Measurements from ENCODE around the gene MCU. TPM values are rescaled to one million over a fixed set of nuclear protein-coding genes. Genes with fewer than 3 reads are reported as not detected.

Gene MCU
- total and polyA plus RNA-seq, 10 of the 15 experiments (the other 5 are each of a cell fraction or from before 2014, with no cell fraction given): 5.1 to 49.1 (median 17.9) TPM

DNA sequence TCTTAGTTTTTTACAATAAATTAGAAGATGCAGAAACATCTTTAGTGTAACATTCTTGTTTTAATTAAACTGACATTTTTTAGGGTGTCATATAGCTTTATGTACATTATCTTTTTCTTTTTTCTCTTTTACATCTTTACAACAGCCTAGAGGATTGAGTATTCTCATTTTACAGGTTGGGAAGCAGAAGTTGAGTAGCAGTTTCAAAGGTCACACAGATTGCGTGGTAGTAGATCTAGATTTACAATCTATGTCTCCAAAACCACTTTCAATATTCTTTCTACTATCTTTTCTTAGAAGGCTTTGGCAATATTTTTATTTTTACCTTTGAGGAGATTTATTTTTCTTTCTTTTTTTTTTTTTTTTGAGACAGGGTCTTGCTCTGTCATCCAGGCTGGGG, 18.7 kb upstream of the MCU start:
- CTCF ChIA-PET: interaction anchor here (0.8 kb wide), 1 partner anchor 20 kb away, joined by 5 read pairs; no protein-coding TSS in a partner anchor
- intact Hi-C loops (cut with micrococcal nuclease; ENCODE audit: unreplicated experiment) (no loop called here), in situ Hi-C loops (cut with MboI) (no loop called here)
- H3K36me3 ChIP-seq (ENCODE audit: control insufficient read depth in 2 of 2, insufficient read depth in 2 of 2, low read length in 1 of 2): no peaks in the 10 kb centered on the region
- H3K9ac ChIP-seq (ENCODE audit: control insufficient read depth, insufficient read depth, low read length): no peak overlapping the region
- SMC1A ChIA-PET (ENCODE audit: uncharacterized antibody, unreplicated experiment): no interaction called here
- no peaks in the 10 kb centered on the region for H3K9me3 ChIP-seq (replicated peaks; ENCODE audit: control insufficient read depth, insufficient read depth, low read length)
- no peak overlapping the region for H3K4me2 ChIP-seq (ENCODE audit: control insufficient read depth, insufficient read depth)
- H3K79me2 ChIP-seq (ENCODE audit: control insufficient read depth, insufficient read depth, low read length): no peaks in the 10 kb centered on the region
- BruUV-seq (replicated peaks): no TSS peak
- no peaks in the 10 kb centered on the region for H4K20me1 ChIP-seq (ENCODE audit: control insufficient read depth, insufficient read depth)
- DNase-seq (ENCODE audit: low read depth, low spot score): no peak
- H3K4me3 ChIP-seq: no peak overlapping the region
- no peak for FAIRE-seq
- H2AFZ ChIP-seq (ENCODE audit: control insufficient read depth, low read depth, low read length): no peak overlapping the region
- 92% methylated on average over 1 of the region's 1 CpG for WGBS (ENCODE audit: insufficient coverage, insufficient replicate concordance, low lambda C conversion rate, missing lambda C conversion rate)
- no peaks in the 10 kb centered on the region for H3K27me3 ChIP-seq (replicated peaks in 1 of 2; ENCODE audit: control insufficient read depth in 2 of 2, insufficient read depth in 2 of 2, low read length in 1 of 2)
- H3K4me1 ChIP-seq (ENCODE audit: control insufficient read depth, insufficient read depth, low read length): 0 out of 2 replicates have a peak, but pooled peaks cover 3% of the 10 kb centered on the region
- H3K27ac ChIP-seq (ENCODE audit: control insufficient read depth, insufficient read depth): no peak overlapping the region
- POLR2A ChIA-PET: interaction anchor here (0.7 kb wide), 1 partner anchor 530 kb away, joined by 3 read pairs; no protein-coding TSS in a partner anchor
- TF ChIP-seq IKZF1 (conservative IDR thresholded peaks at IDR 0.05) (no peak), MXI1 (IDR thresholded peaks at IDR 0.05; ENCODE audit: low read depth, low read length) (no peak), RBBP5 (conservative IDR thresholded peaks at IDR 0.05) (no peak), NFIC (IDR thresholded peaks at IDR 0.05; ENCODE audit: low read depth, low read length) (no peak), KAT2A (conservative IDR thresholded peaks at IDR 0.05; ENCODE audit: control insufficient read depth, low read depth, low read length) (no peak), TAF1 (IDR thresholded peaks at IDR 0.05; ENCODE audit: borderline replicate concordance, low read depth, low read length) (no peak), EED (IDR thresholded peaks at IDR 0.05; ENCODE audit: low read depth) (no peak), GABPA (IDR thresholded peaks at IDR 0.05; ENCODE audit: low read depth) (no peak), SMAD1 (IDR thresholded peaks at IDR 0.05; ENCODE audit: low read depth, partially characterized antibody) (no peak), BHLHE40 (IDR thresholded peaks at IDR 0.05; ENCODE audit: borderline replicate concordance in 1 of 2, low read depth in 2 of 2, low read length in 1 of 2) (no peak), HDGF (IDR thresholded peaks at IDR 0.05) (no peak), SIN3A (IDR thresholded peaks at IDR 0.05; ENCODE audit: low read depth, low read length) (no peak)
- TF ChIP-seq, protein P1, sequence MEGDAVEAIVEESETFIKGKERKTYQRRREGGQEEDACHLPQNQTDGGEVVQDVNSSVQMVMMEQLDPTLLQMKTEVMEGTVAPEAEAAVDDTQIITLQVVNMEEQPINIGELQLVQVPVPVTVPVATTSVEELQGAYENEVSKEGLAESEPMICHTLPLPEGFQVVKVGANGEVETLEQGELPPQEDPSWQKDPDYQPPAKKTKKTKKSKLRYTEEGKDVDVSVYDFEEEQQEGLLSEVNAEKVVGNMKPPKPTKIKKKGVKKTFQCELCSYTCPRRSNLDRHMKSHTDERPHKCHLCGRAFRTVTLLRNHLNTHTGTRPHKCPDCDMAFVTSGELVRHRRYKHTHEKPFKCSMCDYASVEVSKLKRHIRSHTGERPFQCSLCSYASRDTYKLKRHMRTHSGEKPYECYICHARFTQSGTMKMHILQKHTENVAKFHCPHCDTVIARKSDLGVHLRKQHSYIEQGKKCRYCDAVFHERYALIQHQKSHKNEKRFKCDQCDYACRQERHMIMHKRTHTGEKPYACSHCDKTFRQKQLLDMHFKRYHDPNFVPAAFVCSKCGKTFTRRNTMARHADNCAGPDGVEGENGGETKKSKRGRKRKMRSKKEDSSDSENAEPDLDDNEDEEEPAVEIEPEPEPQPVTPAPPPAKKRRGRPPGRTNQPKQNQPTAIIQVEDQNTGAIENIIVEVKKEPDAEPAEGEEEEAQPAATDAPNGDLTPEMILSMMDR (IDR thresholded peaks at IDR 0.05 in 2 of 3, conservative IDR thresholded peaks at IDR 0.05 in 1 of 3; ENCODE audit: control insufficient read depth in 2 of 3, extremely low read depth in 1 of 3, insufficient read depth in 1 of 3, low read depth in 3 of 3, low read length in 3 of 3): no peak
- TF ChIP-seq, protein P2, sequence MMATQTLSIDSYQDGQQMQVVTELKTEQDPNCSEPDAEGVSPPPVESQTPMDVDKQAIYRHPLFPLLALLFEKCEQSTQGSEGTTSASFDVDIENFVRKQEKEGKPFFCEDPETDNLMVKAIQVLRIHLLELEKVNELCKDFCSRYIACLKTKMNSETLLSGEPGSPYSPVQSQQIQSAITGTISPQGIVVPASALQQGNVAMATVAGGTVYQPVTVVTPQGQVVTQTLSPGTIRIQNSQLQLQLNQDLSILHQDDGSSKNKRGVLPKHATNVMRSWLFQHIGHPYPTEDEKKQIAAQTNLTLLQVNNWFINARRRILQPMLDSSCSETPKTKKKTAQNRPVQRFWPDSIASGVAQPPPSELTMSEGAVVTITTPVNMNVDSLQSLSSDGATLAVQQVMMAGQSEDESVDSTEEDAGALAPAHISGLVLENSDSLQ (IDR thresholded peaks at IDR 0.05): no peak
- TF ChIP-seq, protein P3, sequence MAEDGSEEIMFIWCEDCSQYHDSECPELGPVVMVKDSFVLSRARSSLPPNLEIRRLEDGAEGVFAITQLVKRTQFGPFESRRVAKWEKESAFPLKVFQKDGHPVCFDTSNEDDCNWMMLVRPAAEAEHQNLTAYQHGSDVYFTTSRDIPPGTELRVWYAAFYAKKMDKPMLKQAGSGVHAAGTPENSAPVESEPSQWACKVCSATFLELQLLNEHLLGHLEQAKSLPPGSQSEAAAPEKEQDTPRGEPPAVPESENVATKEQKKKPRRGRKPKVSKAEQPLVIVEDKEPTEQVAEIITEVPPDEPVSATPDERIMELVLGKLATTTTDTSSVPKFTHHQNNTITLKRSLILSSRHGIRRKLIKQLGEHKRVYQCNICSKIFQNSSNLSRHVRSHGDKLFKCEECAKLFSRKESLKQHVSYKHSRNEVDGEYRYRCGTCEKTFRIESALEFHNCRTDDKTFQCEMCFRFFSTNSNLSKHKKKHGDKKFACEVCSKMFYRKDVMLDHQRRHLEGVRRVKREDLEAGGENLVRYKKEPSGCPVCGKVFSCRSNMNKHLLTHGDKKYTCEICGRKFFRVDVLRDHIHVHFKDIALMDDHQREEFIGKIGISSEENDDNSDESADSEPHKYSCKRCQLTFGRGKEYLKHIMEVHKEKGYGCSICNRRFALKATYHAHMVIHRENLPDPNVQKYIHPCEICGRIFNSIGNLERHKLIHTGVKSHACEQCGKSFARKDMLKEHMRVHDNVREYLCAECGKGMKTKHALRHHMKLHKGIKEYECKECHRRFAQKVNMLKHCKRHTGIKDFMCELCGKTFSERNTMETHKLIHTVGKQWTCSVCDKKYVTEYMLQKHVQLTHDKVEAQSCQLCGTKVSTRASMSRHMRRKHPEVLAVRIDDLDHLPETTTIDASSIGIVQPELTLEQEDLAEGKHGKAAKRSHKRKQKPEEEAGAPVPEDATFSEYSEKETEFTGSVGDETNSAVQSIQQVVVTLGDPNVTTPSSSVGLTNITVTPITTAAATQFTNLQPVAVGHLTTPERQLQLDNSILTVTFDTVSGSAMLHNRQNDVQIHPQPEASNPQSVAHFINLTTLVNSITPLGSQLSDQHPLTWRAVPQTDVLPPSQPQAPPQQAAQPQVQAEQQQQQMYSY (CRISPR knock-in tag; IDR thresholded peaks at IDR 0.05): no peak
- no peak for ATAC-seq
- RAD21 ChIA-PET (ENCODE audit: unreplicated experiment): no interaction called here

All from GM12878 (cell line).